Nephron (organoid): ENCODE results near the gene ANGPTL2.
"Not testable (repeated sequence)": the region's sequence is repeated elsewhere in the genome, so short reads cannot be mapped to it uniquely, and the experiment has no call there.

Experiments used
- H3K27ac Mint-ChIP-seq, 3 experiments: 2 replicates each; pipeline ENCODE4 v1.8.0; 2020; ENCODE audit warnings: mixed read lengths in 3 of 3, mild to moderate bottlenecking in 2 of 3, moderate library complexity in 1 of 3
- H3K27me3 Mint-ChIP-seq: 2 replicates; pipeline ENCODE4 v1.8.0; 2021; ENCODE audit warnings: low read depth, mild to moderate bottlenecking, moderate library complexity, mixed read lengths
- H3K36me3 Mint-ChIP-seq: 2 replicates; pipeline ENCODE4 v1.8.0; 2020; ENCODE audit warnings: low read depth, mixed read lengths
- H3K4me1 Mint-ChIP-seq: 2 replicates; pipeline ENCODE4 v1.8.0; 2020; ENCODE audit warnings: mixed read lengths
- H3K4me3 Mint-ChIP-seq, 3 experiments: 2 replicates each; pipeline ENCODE4 v1.8.0; 2020; ENCODE audit warnings: mild to moderate bottlenecking in 3 of 3, mixed read lengths in 3 of 3, moderate library complexity in 2 of 3
- H3K9me3 Mint-ChIP-seq: 2 replicates; pipeline ENCODE4 v1.8.0; 2020; ENCODE audit warnings: mixed read lengths
- CTCF ChIP-seq, 3 experiments: fragments of 200-600 bp; sonication (generic); IDR thresholded peaks; one replicate each; pipeline ENCODE4 v1.5.0; 2021; ENCODE audit warnings: antibody characterized with exemption in 3 of 3; ENCODE audit not compliant: unreplicated experiment in 3 of 3

Gene ANGPTL2

GRCh38 chr9:127149463-127150390 is 27.3 kb upstream of the ANGPTL2 start:
- Mint-ChIP-seq H3K9me3 (peaks cover 4% of the 10 kb centered on the region), H3K27me3 (no peaks in the 10 kb centered on the region), H3K4me1 (peaks cover 13% of the 10 kb centered on the region), H3K4me3 (no peak overlapping the region), H3K36me3 (no peaks in the 10 kb centered on the region), H3K27ac (no peak overlapping the region)
- TF ChIP-seq CTCF (IDR thresholded peaks at IDR 0.05; ENCODE audit: unreplicated experiment in 3 of 3) = no peak

- no peaks in the 10 kb centered on the region for H3K36me3 Mint-ChIP-seq
- no peaks in the 10 kb centered on the region for H3K27me3 Mint-ChIP-seq
- H3K9me3 Mint-ChIP-seq = peaks cover 4% of the 10 kb centered on the region
- no peak overlapping the region for H3K4me3 Mint-ChIP-seq
- no peak overlapping the region for H3K27ac Mint-ChIP-seq
- H3K4me1 Mint-ChIP-seq = peaks cover 7% of the 10 kb centered on the region
- TF ChIP-seq CTCF (IDR thresholded peaks at IDR 0.05; ENCODE audit: unreplicated experiment in 3 of 3) = no peak
Observed at GRCh38 chr9:127149010-127149409, 26.6 kb upstream of the ANGPTL2 start.

- H3K9me3 Mint-ChIP-seq = peaks cover 4% of the 10 kb centered on the region
- H3K27me3 Mint-ChIP-seq = no peaks in the 10 kb centered on the region
- H3K4me1 Mint-ChIP-seq = peaks cover 13% of the 10 kb centered on the region
Observed at GRCh38 chr9:127148014-127148413, 25.6 kb upstream of the ANGPTL2 start.

GRCh38 chr9:127147251-127147650 is 24.8 kb upstream of the ANGPTL2 start:
- no peak overlapping the region for H3K27ac Mint-ChIP-seq
- TF ChIP-seq CTCF (IDR thresholded peaks at IDR 0.05; ENCODE audit: unreplicated experiment in 3 of 3) = no peak
- H3K9me3 Mint-ChIP-seq = peaks cover 4% of the 10 kb centered on the region
- no peak overlapping the region for H3K4me3 Mint-ChIP-seq
- no peaks in the 10 kb centered on the region for H3K27me3 Mint-ChIP-seq
- peaks cover 15% of the 10 kb centered on the region for H3K4me1 Mint-ChIP-seq
- H3K36me3 Mint-ChIP-seq = no peaks in the 10 kb centered on the region

More at GRCh38 chr9:127148014-127148413, 25.6 kb upstream of the ANGPTL2 start:
- no peak overlapping the region for H3K4me3 Mint-ChIP-seq
- H3K27ac Mint-ChIP-seq = no peak overlapping the region
- no peaks in the 10 kb centered on the region for H3K36me3 Mint-ChIP-seq
- no peak for TF ChIP-seq CTCF (IDR thresholded peaks at IDR 0.05; ENCODE audit: unreplicated experiment in 3 of 3)

DNA sequence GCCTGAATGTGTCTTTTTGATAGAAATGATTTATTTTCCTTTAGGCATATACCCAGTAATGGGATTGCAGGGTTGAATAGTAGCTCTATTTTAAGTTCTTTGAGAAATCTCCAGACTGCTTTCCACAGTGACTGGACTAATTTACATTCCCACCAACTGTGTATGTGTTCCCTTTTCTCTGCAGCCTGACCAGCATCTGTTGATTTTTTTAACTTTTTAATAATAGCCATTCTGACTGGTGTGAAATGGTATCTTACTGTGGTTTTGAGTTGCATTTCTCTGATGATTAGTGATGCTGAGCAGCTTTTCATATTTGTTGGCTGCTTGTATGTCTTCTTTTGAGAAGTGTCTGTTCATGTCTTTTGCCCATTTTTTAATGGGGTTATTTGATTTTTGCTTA is 24.4 kb upstream of the ANGPTL2 start:
- not testable (repeated sequence) for H3K4me3 Mint-ChIP-seq, H3K36me3 Mint-ChIP-seq
- peaks cover 15% of the 10 kb centered on the region for H3K4me1 Mint-ChIP-seq

DNA sequence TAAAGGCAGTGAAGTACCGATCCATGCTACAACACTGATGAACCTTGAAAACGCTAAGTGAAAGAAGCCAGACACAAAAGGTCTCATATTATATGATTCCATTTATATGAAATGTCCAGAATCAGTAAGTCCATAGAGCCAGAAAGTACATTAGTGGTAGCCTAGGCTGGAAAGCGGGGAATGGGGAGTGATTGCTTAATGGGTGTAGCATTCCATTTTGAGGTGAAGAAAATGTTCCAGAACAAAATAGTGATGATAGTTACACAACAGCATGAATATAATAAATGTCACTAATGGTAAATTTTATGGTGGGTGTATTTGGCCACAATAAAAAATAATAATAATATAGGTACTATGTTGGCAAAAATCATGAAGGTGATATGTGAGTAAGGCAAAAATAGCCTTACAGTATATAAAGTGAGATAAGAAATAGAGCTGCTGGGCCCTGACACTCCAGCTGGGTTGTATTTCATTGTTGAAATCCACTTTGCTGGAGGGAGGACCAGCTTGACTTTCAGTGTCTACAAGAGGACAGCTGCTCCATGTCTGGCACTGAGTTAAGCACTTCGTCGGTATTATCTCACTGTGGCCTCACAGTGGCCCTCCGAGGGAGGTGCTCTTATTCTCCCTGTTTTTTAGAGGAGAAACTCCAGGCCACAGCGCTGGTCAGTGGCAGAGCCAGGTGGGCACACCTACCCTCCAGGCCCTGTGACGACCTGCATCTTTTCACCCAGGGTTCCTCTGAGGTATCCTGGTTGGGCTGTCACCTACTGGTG is 22.4 kb upstream of the ANGPTL2 start:
- TF ChIP-seq CTCF (IDR thresholded peaks at IDR 0.05; ENCODE audit: unreplicated experiment in 3 of 3) = no peak
- H3K36me3 Mint-ChIP-seq = no peaks in the 10 kb centered on the region

More for the DNA sequence above, 24.4 kb upstream of the ANGPTL2 start:
- H3K27ac Mint-ChIP-seq, H3K9me3 Mint-ChIP-seq, H3K27me3 Mint-ChIP-seq: not testable (repeated sequence)

More for the DNA sequence above, 22.4 kb upstream of the ANGPTL2 start:
- Mint-ChIP-seq H3K27me3 (no peaks in the 10 kb centered on the region), H3K9me3 (peaks cover 4% of the 10 kb centered on the region), H3K27ac (no peak overlapping the region), H3K4me3 (no peak overlapping the region), H3K4me1 (peaks cover 23% of the 10 kb centered on the region)
